GM13976 (cell line): Measurements from ENCODE around the gene SLC35C1.

Source experiments
- DNase-seq: peaks from one replicate; pipeline ENCODE4 v3.0.0; 2012; ENCODE audit warnings: low spot score
- CTCF ChIP-seq: IDR thresholded peaks from 2 replicates; pipeline ENCODE4 v1.5.1; 2012; ENCODE audit warnings: borderline replicate concordance, mild to moderate bottlenecking; ENCODE audit not compliant: insufficient read depth; ENCODE audit errors: extremely low read depth, missing control alignments, control extremely low read depth
- in situ Hi-C: fragments of 300-500 bp; cut with MboI; formaldehyde crosslinking; loops from one replicate; pipeline ENCODE4 v1.12.0; 2022; ENCODE audit warnings: low sequenced_read_pairs, mixed read lengths, inconsistent platforms; ENCODE audit not compliant: unreplicated experiment

Gene SLC35C1

DNA sequence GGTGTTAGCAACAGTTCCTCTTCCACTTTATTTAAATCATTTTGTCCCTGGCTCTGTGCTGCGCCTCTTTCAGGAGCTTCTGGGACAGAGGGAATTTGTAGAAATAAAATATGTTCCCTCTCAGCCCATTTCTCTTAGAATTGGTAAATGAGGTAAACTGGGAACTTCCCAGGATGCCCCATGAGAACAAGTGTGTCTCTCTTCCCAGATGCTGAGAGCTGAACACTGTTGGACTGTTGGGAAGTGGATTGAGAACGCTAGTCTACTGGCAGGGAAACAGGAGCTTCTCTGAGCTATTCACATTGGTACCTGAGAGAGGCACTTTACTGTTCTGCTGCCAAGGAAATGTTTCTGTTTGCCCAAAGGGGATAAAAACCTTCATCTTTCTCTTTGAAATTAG, 46.3 kb downstream of the SLC35C1 start:
- DNase-seq: no peak
- TF ChIP-seq CTCF: no peak
- in situ Hi-C loops: no loop called here

- no peak for DNase-seq
- no peak for TF ChIP-seq CTCF
- in situ Hi-C loops: no loop called here
Measured at GRCh38 chr11:45852018-45852711, 47.2 kb downstream of the SLC35C1 start.

DNA sequence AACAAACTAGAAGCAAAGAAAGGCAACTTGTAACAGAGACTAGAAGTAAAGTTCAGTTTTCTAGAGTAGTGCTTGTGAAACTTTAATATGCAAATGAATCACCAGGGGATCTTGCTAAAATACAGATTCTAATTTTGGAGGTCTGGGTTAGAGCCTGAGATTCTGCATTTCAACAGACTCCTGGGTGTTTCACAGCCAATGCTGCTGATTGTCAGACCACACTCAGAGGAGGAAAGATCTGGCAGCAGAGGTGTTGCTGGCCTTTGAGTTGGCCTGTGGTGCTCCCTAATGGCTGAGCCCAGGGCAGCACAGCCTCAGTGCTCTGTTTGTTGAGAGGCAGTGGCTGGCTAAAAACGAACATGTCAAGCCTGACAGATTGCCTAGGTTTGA, 47.8 kb downstream of the SLC35C1 start:
- in situ Hi-C loops: no loop called here
- DNase-seq: peak; percentile 70
- TF ChIP-seq CTCF: peak; percentile 43

DNA sequence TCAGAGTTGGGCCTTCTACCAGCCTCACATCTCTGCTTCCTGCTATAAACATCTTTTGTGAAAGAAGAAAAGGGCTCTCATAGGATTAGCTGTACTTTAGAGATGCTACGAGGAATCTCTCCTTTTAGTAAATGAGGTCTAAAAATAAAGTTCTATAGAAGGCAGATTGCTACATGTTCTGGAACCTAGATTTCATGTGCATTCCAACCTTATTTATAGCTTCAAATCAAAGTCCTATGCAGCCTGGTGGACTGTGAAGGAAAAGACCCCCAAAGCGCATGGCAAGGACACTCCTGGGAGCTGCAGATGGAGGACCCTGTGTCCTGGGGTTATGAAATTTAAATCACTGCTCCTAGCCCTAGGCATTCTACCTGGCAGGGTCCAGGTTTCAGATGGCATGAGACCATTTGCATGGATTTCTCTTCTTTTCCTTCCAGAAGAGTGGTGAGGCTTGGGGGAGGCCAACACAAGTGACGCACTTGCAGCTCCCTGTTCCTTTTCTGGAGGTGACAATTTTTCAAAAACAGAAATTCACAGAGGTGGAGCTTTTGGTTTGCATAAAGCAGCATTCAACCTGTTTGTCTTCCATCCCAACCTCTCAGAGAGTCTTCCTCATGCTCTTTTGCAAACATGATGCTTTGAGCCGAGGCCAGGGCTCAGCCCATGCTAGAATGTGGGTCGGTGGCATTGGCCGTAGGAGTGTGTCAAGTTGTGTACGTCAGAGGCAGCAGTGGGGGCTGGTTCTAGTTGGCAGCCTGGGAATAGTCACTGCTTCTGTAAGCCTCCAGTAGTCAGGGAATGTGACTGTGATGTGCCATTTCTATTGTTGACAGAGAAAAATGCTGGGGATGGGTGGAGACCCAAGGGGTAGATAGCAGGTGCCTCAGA, 48.6 kb downstream of the SLC35C1 start:
- no peak for DNase-seq
- in situ Hi-C loops: no loop called here
- no peak for TF ChIP-seq CTCF

DNA sequence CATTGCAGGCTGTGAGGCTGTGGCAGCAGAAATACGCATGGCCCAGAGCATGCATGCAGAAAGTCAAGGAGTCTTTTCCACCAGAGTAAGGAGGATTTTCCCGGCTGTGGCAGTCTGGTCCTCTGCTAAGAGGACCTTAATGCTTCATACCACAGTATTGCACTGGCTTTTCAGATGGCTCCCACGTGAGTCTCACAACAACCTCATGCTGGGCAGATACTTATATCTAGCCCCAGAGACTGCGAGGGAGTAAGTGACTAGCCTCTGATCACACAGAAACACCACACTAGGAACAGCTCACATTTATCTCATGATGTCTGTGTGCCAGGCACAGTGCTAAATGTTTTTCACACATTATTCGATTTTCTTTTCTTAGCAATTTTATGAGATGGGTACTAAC, 50.4 kb downstream of the SLC35C1 start:
- in situ Hi-C loops: no loop called here
- no peak for DNase-seq
- no peak for TF ChIP-seq CTCF

DNA sequence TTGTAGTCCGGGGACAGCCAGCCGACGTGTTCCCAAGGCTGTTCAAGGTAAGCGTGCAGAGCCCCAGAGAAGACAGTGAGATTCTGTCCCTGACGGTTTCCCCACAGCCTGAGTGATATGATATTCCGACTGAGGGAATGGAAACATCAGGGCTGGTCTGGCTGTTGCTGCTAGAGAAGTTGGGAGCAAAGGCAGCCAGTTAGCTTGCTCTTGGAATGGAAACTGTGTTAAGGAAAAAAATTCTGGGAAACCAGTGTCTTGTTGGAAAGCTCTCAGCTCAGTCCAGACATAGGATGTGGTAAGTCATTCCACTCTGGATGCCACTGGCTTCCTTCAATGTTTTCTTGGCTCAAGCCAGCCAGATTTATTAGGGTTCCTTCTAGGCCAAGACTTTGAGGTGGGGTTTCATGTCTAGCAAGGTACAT, 51.1 kb downstream of the SLC35C1 start:
- no peak for DNase-seq
- TF ChIP-seq CTCF: no peak

More for the DNA sequence above, 51.1 kb downstream of the SLC35C1 start:
- in situ Hi-C loops: no loop called here
